ENCODE results near the gene BZW2. TPM values are rescaled to one million over a fixed set of nuclear protein-coding genes. Genes with fewer than 3 reads are reported as not detected.

Gene BZW2
- total and polyA plus RNA-seq, 8 donors: 25.5 to 110 (median 67.3) TPM

- Histone ChIP-seq H3K4me3 (no peak overlapping the region), H3K4me1 (peaks cover 0 to 18% (median 8%) of the 10 kb centered on the region in 4 donors), H3K9me3 (no peaks in the 10 kb centered on the region), H3K27ac (no peak overlapping the region), H3K36me3 (no peaks in the 10 kb centered on the region), H3K27me3 (no peaks in the 10 kb centered on the region)
- WGBS, 5 donors: 33 to 72% (median 50%) methylated on average over 1 of the region's 1 CpG
- TF ChIP-seq CTCF (IDR thresholded peaks at IDR 0.05) (no peak), POLR2AphosphoS5 (IDR thresholded peaks at IDR 0.05) (peak in 1 of 3 donors; percentile 15)
- intact Hi-C loops (cut with DNase I; ENCODE audit: low total_unique reads): no loop called here
- DNase-seq: peak in 1 of 2 donors; percentile 68
Observed at GRCh38 chr7:16747102-16747501, 101.1 kb downstream of the BZW2 start.

GRCh38 chr7:16753102-16753931 is 107.3 kb downstream of the BZW2 start, which contains the start of gene TSPAN13:
TSS of gene TSPAN13 (plus strand) at chr7:16753755. CDS start at chr7:16753968, 213 bp downstream.
- intact Hi-C loops (cut with DNase I; ENCODE audit: low total_unique reads): no loop called here
- TF ChIP-seq CTCF (IDR thresholded peaks at IDR 0.05): no peak
- no peak for TF ChIP-seq POLR2A (IDR thresholded peaks at IDR 0.05)
- peak in 1 of 3 donors; percentile 45 for TF ChIP-seq POLR2AphosphoS5 (IDR thresholded peaks at IDR 0.05)
- TF ChIP-seq EP300 (IDR thresholded peaks at IDR 0.05): no peak
- peak; percentile 94 to 96 for DNase-seq
- Histone ChIP-seq H3K4me3 (peak within 1 kb of the TSS; percentile 59 to 93 (median 68)), H3K27ac (peak within 1 kb of the TSS; percentile 78 to 90 (median 83)), H3K9me3 (no peaks in the 10 kb centered on the region), H3K36me3 (no peaks in the 10 kb centered on the region), H3K4me1 (peaks cover 0 to 30% (median 13%) of the 10 kb centered on the region in 4 donors), H3K27me3 (peaks cover 0 to 5% (median 0%) of the 10 kb centered on the region in 3 donors)
- 3 to 8% (median 4%) methylated on average over 18 to 48 of the region's 48 CpGs for WGBS, 5 donors

- DNase-seq: peak; percentile 50 to 76
- intact Hi-C loops (cut with DNase I; ENCODE audit: low total_unique reads): no loop called here
- Histone ChIP-seq H3K36me3 (no peaks in the 10 kb centered on the region), H3K4me3 (peak overlapping the region; percentile 59 to 93 (median 68)), H3K27ac (peak overlapping the region; percentile 78 to 90 (median 83)), H3K4me1 (peaks cover 0 to 30% (median 13%) of the 10 kb centered on the region in 4 donors), H3K27me3 (peaks cover 0 to 5% (median 0%) of the 10 kb centered on the region in 3 donors), H3K9me3 (no peaks in the 10 kb centered on the region)
- 3 to 8% (median 4%) methylated on average over 50 to 58 of the region's 58 CpGs for WGBS, 5 donors
- TF ChIP-seq EP300 (IDR thresholded peaks at IDR 0.05): no peak
- TF ChIP-seq CTCF (IDR thresholded peaks at IDR 0.05): no peak
- TF ChIP-seq POLR2A (IDR thresholded peaks at IDR 0.05): no peak
- no peak for TF ChIP-seq POLR2AphosphoS5 (IDR thresholded peaks at IDR 0.05)
Observed at GRCh38 chr7:16753932-16754855, 108.2 kb downstream of the BZW2 start.

GRCh38 chr7:16754856-16755317 is 108.9 kb downstream of the BZW2 start:
- WGBS, 5 donors: 26 to 47% (median 37%) methylated on average over 6 of the region's 6 CpGs
- no peaks in the 10 kb centered on the region for H3K9me3 ChIP-seq
- peak overlapping the region; percentile 78 to 90 (median 83) for H3K27ac ChIP-seq
- no peak for TF ChIP-seq CTCF (IDR thresholded peaks at IDR 0.05)
- TF ChIP-seq EP300 (IDR thresholded peaks at IDR 0.05): no peak
- TF ChIP-seq POLR2A (IDR thresholded peaks at IDR 0.05): no peak
- no peak for TF ChIP-seq POLR2AphosphoS5 (IDR thresholded peaks at IDR 0.05)
- H3K4me3 ChIP-seq: peak overlapping the region; percentile 59 to 93 (median 68)
- H3K36me3 ChIP-seq: no peaks in the 10 kb centered on the region
- peaks cover 0 to 5% (median 0%) of the 10 kb centered on the region in 3 donors for H3K27me3 ChIP-seq
- intact Hi-C loops (cut with DNase I; ENCODE audit: low total_unique reads): no loop called here
- peak in 1 of 2 donors; percentile 32 for DNase-seq
- peaks cover 0 to 30% (median 13%) of the 10 kb centered on the region in 4 donors for H3K4me1 ChIP-seq

Data from stomach (tissue), 9 donors.